ENCODE data around the gene CRNN.

DNA sequence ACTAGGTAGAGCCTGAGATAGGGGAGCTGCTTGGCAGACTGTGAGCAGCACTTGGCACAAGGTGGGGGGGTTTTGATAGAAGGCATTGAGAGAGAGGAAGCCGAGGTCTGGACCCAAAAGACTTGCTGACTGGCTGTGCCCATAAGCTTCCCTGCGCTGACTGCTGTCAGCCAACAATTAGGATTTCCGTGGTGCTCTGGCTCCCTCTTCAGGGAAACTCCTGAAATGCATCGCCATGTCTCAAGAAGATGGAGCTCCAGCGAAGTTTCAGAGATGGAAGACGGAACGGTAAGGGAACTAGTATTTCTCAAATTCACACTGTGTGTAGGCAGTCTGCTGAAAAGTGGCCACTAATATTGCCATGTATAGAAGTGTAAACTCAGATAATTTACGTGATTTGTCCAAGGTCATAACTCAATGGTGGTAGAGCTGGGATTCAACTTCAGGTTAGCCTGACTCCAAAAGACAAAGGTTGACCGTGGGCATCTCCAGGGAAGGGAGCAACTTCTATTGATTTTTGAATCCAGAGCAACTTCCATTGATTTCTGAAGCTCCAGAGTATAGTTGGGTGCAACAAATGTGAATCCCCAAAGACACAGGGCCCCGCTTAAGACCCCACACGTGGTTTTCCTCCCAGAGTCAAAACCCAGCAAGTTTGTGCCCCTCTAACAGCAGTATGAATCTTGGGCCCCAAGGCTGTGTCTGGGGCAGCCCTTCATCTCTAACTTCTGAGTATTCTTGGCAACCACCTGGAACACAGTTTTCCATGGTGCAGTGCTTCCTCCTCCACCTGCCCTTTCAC, 44.5 kb upstream of the CRNN start:
- TF ChIP-seq EZH2 (IDR thresholded peaks at IDR 0.05; ENCODE audit: insufficient read depth, poor library complexity, severe bottlenecking): no peak
- no peak for TF ChIP-seq EZH2phosphoT487 (IDR thresholded peaks at IDR 0.05; ENCODE audit: insufficient read depth, low read depth)

Measured in GM23248 (cell line).